H9 (cell line): ENCODE results near the gene FBXO42. TPM values are rescaled to one million over a fixed set of nuclear protein-coding genes. Genes with fewer than 3 reads are reported as not detected.

ENCODE experiments used
- DNase-seq: peaks from one replicate; pipeline ENCODE4 v3.0.0-alpha.2; 2017
- H2AFZ ChIP-seq: one replicate; pipeline ENCODE4 v1.6.1; 2013; ENCODE audit warnings: mild to moderate bottlenecking, low read length, control low read depth, moderate library complexity
- H2AK5ac ChIP-seq: 2 replicates; pipeline ENCODE4 v1.6.1; 2013; ENCODE audit warnings: low read length, control low read depth, mixed read lengths; ENCODE audit not compliant: insufficient read length
- H2BK120ac ChIP-seq: one replicate; pipeline ENCODE4 v1.6.1; 2013; ENCODE audit warnings: low read depth, mild to moderate bottlenecking, low read length, control low read depth, inconsistent platforms; ENCODE audit not compliant: poor library complexity, severe bottlenecking
- H2BK12ac ChIP-seq: 2 replicates; pipeline ENCODE4 v1.6.1; 2013; ENCODE audit warnings: low read length, control low read depth, mixed read lengths, low read depth; ENCODE audit not compliant: insufficient read length
- H2BK15ac ChIP-seq: 2 replicates; pipeline ENCODE4 v1.6.1; 2013; ENCODE audit warnings: low read depth, low read length, control low read depth
- H2BK20ac ChIP-seq: one replicate; pipeline ENCODE4 v1.6.1; 2013; ENCODE audit warnings: low read depth, mild to moderate bottlenecking, low read length, control low read depth, inconsistent platforms; ENCODE audit not compliant: poor library complexity, severe bottlenecking
- H2BK5ac ChIP-seq: 2 replicates; pipeline ENCODE4 v1.6.1; 2013; ENCODE audit warnings: low read length, control low read depth, mixed read lengths; ENCODE audit not compliant: insufficient read length
- H3K14ac ChIP-seq: 2 replicates; pipeline ENCODE4 v1.6.1; 2013; ENCODE audit warnings: low read length, control low read depth; ENCODE audit not compliant: insufficient read depth
- H3K18ac ChIP-seq: 2 replicates; pipeline ENCODE4 v1.6.1; 2013; ENCODE audit warnings: low read depth, mild to moderate bottlenecking, mixed read lengths, low read length, control low read depth; ENCODE audit not compliant: insufficient read length
- H3K23ac ChIP-seq: 2 replicates; pipeline ENCODE4 v1.6.1; 2013; ENCODE audit warnings: low read length, control low read depth, mixed read lengths, low read depth; ENCODE audit not compliant: insufficient read length
- H3K23me2 ChIP-seq: 2 replicates; pipeline ENCODE4 v1.6.1; 2013; ENCODE audit warnings: low read depth, mild to moderate bottlenecking, mixed read lengths, low read length, control low read depth; ENCODE audit not compliant: insufficient read length, poor library complexity, severe bottlenecking
- H3K27ac ChIP-seq: 2 replicates; pipeline ENCODE4 v1.5.1; 2013; ENCODE audit warnings: low read length, control low read depth, mixed read lengths, low read depth; ENCODE audit not compliant: insufficient read length
- H3K27me3 ChIP-seq: 2 replicates; pipeline ENCODE4 v1.6.1; 2013; ENCODE audit warnings: low read length, control low read depth, inconsistent platforms; ENCODE audit not compliant: insufficient read depth
- H3K4ac ChIP-seq: 2 replicates; pipeline ENCODE4 v1.6.1; 2013; ENCODE audit warnings: low read depth, mild to moderate bottlenecking, control low read depth, inconsistent platforms, low read length, moderate library complexity
- H3K4me1 ChIP-seq: 2 replicates; pipeline ENCODE4 v1.6.1; 2013; ENCODE audit warnings: low read length, control low read depth, inconsistent platforms; ENCODE audit not compliant: insufficient read depth
- H3K4me2 ChIP-seq: 2 replicates; pipeline ENCODE4 v1.6.1; 2013; ENCODE audit warnings: low read length, control low read depth, mixed read lengths; ENCODE audit not compliant: insufficient read length, insufficient read depth
- H3K56ac ChIP-seq: 2 replicates; pipeline ENCODE4 v1.6.1; 2013; ENCODE audit warnings: low read depth, mild to moderate bottlenecking, mixed read lengths, low read length, control low read depth; ENCODE audit not compliant: insufficient read length
- H3K79me1 ChIP-seq: 2 replicates; pipeline ENCODE4 v1.6.1; 2013; ENCODE audit warnings: low read depth, mild to moderate bottlenecking, moderate library complexity, low read length, control low read depth, inconsistent platforms; ENCODE audit not compliant: insufficient read depth, poor library complexity, severe bottlenecking
- H3K79me2 ChIP-seq: 2 replicates; pipeline ENCODE4 v1.6.1; 2013; ENCODE audit warnings: low read length, control low read depth, inconsistent platforms; ENCODE audit not compliant: insufficient read depth
- H3K9ac ChIP-seq: 2 replicates; pipeline ENCODE4 v1.6.1; 2013; ENCODE audit warnings: low read length, control low read depth, mixed read lengths; ENCODE audit not compliant: insufficient read length; ENCODE audit errors: extremely low read depth
- H3K9me3 ChIP-seq: one replicate; pipeline ENCODE4 v1.6.1; 2013; ENCODE audit warnings: low read depth, low read length, inconsistent platforms; ENCODE audit not compliant: control insufficient read depth
- H3T11ph ChIP-seq: one replicate; pipeline ENCODE4 v1.6.1; 2013; ENCODE audit warnings: mild to moderate bottlenecking, low read length, control low read depth, inconsistent platforms
- H4K20me1 ChIP-seq: one replicate; pipeline ENCODE4 v1.6.1; 2013; ENCODE audit not compliant: control insufficient read depth, insufficient read length, insufficient read depth
- H4K5ac ChIP-seq: 2 replicates; pipeline ENCODE4 v1.6.1; 2013; ENCODE audit warnings: low read depth, mild to moderate bottlenecking, mixed read lengths, low read length, control low read depth; ENCODE audit not compliant: insufficient read length
- H4K8ac ChIP-seq: replicated peaks from 2 replicates; pipeline ENCODE4 v1.6.1; 2013; ENCODE audit warnings: low read length, control low read depth, mixed read lengths, low read depth; ENCODE audit not compliant: insufficient read length
- H4K91ac ChIP-seq: 2 replicates; pipeline ENCODE4 v1.6.1; 2013; ENCODE audit warnings: low read depth, mild to moderate bottlenecking, moderate library complexity, mixed read lengths, low read length, control low read depth; ENCODE audit not compliant: insufficient read length
- H3K27ac Mint-ChIP-seq, 3 experiments: 2 replicates in 2 of 3; 3 replicates in 1 of 3; pipeline ENCODE4 v1.8.0; 2020 to 2021; ENCODE audit warnings: mixed read lengths in 3 of 3, mild to moderate bottlenecking in 1 of 3, moderate library complexity in 1 of 3
- H3K27me3 Mint-ChIP-seq: 2 replicates; pipeline ENCODE4 v1.8.0; 2021; ENCODE audit warnings: low read depth, mild to moderate bottlenecking, moderate library complexity, mixed read lengths
- H3K36me3 Mint-ChIP-seq, 3 experiments: 2 replicates in 2 of 3; 3 replicates in 1 of 3; pipeline ENCODE4 v1.8.0; 2020 to 2021; ENCODE audit warnings: low read depth in 3 of 3, mixed read lengths in 3 of 3; ENCODE audit not compliant: insufficient read depth in 1 of 3
- H3K4me1 Mint-ChIP-seq, 2 experiments: 2 replicates each; pipeline ENCODE4 v1.8.0; 2020; ENCODE audit warnings: mixed read lengths in 2 of 2
- H3K4me3 Mint-ChIP-seq, 2 experiments: 2 replicates in 1 of 2; 3 replicates in 1 of 2; pipeline ENCODE4 v1.8.0; 2020 to 2021; ENCODE audit warnings: mild to moderate bottlenecking in 2 of 2, mixed read lengths in 2 of 2, moderate library complexity in 1 of 2
- H3K9me3 Mint-ChIP-seq, 2 experiments: 2 replicates in 1 of 2; 3 replicates in 1 of 2; pipeline ENCODE4 v1.8.0; 2020; ENCODE audit warnings: mild to moderate bottlenecking in 2 of 2, mixed read lengths in 2 of 2, moderate library complexity in 1 of 2
- CTCF ChIP-seq: fragments of 200-600 bp; sonication (generic); conservative IDR thresholded peaks from 3 replicates; pipeline ENCODE4 v1.8.0; 2021; ENCODE audit warnings: antibody characterized with exemption, mild to moderate bottlenecking
- WGBS: extraction: QIAGEN DNeasy Blood & Tissue Kit; methylation state at CpG from one replicate; pipeline ENCODE4 v1.1.7; 2013; ENCODE audit warnings: missing lambda C conversion rate, low lambda C conversion rate, mixed read lengths; ENCODE audit not compliant: insufficient read length; ENCODE audit errors: extremely low coverage; 5-methylcytosine and 5-hydroxymethylcytosine counted together
- total RNA-seq: library from RNA; stranded (reverse); gene quantifications from 2 replicates; pipeline ENCODE4 v1.2.1, GENCODE V29; 2021

FBXO42 gene
- total RNA-seq, 1 experiment from 2014 or later: 17.4 TPM

GRCh38 chr1:16324456-16324890 lies 27.8 kb downstream of the FBXO42 start:
- no peak overlapping the region for H3K9ac ChIP-seq
- H3K23me2 ChIP-seq: no peaks in the 10 kb centered on the region
- no peak overlapping the region for H3K18ac ChIP-seq
- H2BK20ac ChIP-seq: no peak overlapping the region
- Mint-ChIP-seq H3K4me3 (no peak overlapping the region), H3K27ac (no peak overlapping the region; a peak in 2 of 7 replicates), H3K4me1 (peaks cover 0 to 5% of the 10 kb centered on the region in 2 experiments; a peak in 1 of 4 replicates), H3K9me3 (no peaks in the 10 kb centered on the region), H3K27me3 (no peaks in the 10 kb centered on the region), H3K36me3 (peaks cover 1 to 10% (median 9%) of the 10 kb centered on the region in 3 experiments; a peak in 5 of 7 replicates)
- H4K91ac ChIP-seq: no peak overlapping the region
- H2BK15ac ChIP-seq: no peak overlapping the region
- H3K56ac ChIP-seq: no peak overlapping the region
- no peaks in the 10 kb centered on the region for H3K9me3 ChIP-seq
- no peak overlapping the region for H3K4ac ChIP-seq
- no peak overlapping the region for H2BK120ac ChIP-seq
- DNase-seq: no peak
- no peaks in the 10 kb centered on the region for H3K27me3 ChIP-seq
- no peak overlapping the region for H3T11ph ChIP-seq
- no CpG with 5 or more reads among the region's 6 CpGs for WGBS
- H2AFZ ChIP-seq: no peak overlapping the region
- TF ChIP-seq CTCF: no peak
- H2BK5ac ChIP-seq: no peak overlapping the region
- no peak overlapping the region for H2AK5ac ChIP-seq
- H3K27ac ChIP-seq: no peak overlapping the region
- no peak overlapping the region for H2BK12ac ChIP-seq
- no peaks in the 10 kb centered on the region for H4K20me1 ChIP-seq
- no peaks in the 10 kb centered on the region for H3K4me1 ChIP-seq
- H3K23ac ChIP-seq: no peak overlapping the region
- no peak overlapping the region for H4K5ac ChIP-seq
- no peak overlapping the region for H3K4me2 ChIP-seq
- H3K79me2 ChIP-seq: 0 out of 2 replicates have a peak, but pooled peaks cover 2% of the 10 kb centered on the region
- peaks cover 10% of the 10 kb centered on the region for H3K79me1 ChIP-seq
- no peak overlapping the region for H3K14ac ChIP-seq
- H4K8ac ChIP-seq: no peak overlapping the region
